GM21717 (cell line): ENCODE measurements around the gene GRSF1.
"Not testable (repeated sequence)": the region's sequence is repeated elsewhere in the genome, so short reads cannot be mapped to it uniquely, and the experiment has no call there.

Experiments
- ATAC-seq: cut with Tn5 transposase; IDR thresholded peaks from one replicate; pipeline ENCODE4 v1.9.1; 2021; ENCODE audit warnings: mild to moderate bottlenecking, moderate library complexity; ENCODE audit not compliant: unreplicated experiment

The GRSF1 gene

DNA sequence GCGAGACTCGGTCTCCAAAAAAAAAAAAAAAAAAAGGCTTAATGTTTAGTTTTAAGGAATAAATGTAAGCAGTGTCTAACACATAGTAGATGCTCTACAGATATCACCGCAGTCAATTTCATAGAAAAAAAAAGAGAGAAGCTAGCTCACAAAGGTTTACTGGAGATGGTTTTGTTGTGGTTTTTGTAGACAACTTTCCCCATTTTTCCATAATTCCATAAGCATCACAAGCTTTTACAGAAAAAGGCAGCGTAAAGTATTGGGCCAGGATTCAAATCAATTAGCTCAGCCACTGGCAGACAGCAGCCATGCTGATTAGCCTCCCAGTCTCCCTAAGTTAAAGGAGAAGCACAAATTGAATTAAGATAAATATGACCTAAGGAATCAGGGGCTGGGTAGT is 1.5 kb downstream of the GRSF1 start:
- no peak for ATAC-seq

DNA sequence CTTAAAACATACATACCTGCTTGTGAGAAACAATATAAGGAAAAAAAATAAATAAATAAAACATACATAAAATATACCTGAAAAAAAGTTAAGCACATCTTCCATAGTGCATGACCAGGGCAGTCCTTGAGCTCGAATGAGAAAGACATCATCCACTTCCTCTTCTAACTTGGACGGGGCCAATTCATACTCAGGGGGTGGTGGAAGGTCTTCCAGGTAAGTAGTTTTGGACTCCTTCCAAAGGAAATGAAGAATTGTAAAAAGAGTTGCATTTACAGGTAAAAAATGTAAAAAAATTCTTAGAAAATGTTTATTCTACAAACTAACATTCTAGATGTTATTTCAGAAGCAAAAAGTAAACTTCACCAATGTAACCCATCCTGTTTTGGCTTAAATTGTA is 3.6 kb downstream of the GRSF1 start:
- ATAC-seq, result no peak

DNA sequence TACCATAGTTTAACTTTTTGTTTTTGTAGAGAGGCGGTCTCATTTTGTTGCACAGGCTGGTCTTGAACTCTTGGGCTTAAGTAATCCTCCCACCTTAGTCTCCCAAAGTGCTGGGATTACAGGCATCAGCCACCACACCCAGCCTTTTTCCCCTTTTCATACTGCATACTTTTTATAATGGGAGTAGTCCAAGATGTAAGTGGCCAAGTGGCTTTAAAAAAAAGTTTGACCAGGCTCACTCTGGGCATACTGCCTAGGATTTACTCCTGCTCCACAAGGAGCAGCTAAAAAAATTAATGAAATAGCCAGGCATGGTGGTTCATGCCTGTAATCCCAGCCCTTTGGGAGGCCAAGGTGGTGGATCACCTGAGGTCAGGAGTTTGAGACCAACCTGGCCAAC is 6.0 kb downstream of the GRSF1 start:
- no peak for ATAC-seq

GRCh38 chr4:70831293-70831692 is 8.4 kb downstream of the GRSF1 start:
- no peak for ATAC-seq

- no peak for ATAC-seq
Measured at GRCh38 chr4:70830054-70830453, 9.6 kb downstream of the GRSF1 start.

GRCh38 chr4:70829492-70829891 is 10.2 kb downstream of the GRSF1 start:
- no peak for ATAC-seq

- no peak for ATAC-seq
Measured at GRCh38 chr4:70829015-70829414, 10.7 kb downstream of the GRSF1 start.

- no peak for ATAC-seq
Measured at GRCh38 chr4:70818921-70819320, 20.8 kb downstream of the GRSF1 start.

GRCh38 chr4:70818173-70818855 is 21.4 kb downstream of the GRSF1 start:
- ATAC-seq, result peak; percentile 60

DNA sequence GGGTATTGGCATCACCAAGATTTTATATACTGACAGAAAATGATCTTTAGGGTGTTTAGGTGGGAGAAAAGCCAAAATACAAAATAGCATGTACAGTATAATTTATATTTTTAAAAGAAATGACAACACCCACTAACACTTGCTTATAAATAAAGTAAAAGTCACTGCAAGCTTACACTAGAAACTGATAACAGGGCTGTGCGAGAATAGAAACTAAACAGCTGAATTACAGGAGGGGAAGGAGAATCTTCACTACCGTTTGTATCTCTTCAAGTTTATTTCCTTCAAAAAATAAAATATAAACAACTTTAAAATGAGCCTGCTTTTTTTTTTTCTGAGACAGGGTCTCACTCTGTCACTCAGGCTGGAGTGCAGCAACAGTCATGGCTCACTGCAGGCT is 22.8 kb downstream of the GRSF1 start:
- ATAC-seq, result no peak

- ATAC-seq, result no peak
Measured at GRCh38 chr4:70815370-70815769, 24.3 kb downstream of the GRSF1 start.

DNA sequence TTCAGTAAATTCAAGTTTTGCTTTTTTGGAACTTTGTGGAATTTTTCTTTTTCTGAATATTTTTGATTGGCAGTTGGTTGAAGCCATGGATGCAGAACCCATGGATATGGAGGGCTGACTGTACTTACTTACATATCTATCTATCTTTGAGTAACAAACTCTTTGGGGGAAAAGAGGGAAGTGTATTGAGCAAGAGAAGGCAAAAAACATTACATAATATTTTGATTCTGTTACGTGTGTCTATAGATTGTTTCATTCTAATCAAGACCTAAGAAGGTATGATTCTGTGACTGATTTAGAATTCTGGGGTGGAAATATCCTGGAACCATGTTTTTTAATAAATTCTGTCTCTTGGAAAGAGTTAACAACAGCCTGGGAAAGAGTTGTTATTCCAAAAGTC is 31.5 kb downstream of the GRSF1 start:
- ATAC-seq, result no peak

DNA sequence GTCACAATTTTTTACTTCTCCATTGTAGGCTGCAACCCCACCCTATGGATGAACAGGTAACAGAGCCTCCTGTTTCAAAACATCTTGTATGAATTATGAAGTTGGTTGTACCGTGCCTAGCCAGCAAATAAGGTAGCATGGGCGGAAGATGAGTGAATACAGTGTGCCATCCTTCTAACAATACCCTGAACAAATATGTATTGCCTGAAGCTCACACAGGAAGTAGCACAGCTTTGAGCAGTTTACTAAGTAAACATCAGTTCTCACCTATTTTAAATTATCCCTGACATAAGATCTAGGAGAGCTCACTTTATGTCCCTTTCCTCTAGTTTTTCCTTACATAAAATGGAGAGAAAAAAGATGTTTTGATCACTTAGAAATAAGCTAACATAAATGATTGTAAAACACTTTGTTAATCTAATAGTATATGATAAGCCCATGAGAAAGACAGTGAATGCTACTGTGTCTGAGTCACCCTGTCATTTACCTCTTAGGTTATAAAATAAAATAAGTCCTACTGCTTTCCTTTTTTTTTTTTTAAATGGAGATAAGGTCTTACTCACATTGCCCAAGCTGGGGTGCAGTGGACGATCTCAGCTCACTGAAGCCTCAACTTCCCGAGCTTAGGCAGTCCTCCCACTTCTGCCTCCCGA is 36.6 kb downstream of the GRSF1 start:
- ATAC-seq, result no peak

DNA sequence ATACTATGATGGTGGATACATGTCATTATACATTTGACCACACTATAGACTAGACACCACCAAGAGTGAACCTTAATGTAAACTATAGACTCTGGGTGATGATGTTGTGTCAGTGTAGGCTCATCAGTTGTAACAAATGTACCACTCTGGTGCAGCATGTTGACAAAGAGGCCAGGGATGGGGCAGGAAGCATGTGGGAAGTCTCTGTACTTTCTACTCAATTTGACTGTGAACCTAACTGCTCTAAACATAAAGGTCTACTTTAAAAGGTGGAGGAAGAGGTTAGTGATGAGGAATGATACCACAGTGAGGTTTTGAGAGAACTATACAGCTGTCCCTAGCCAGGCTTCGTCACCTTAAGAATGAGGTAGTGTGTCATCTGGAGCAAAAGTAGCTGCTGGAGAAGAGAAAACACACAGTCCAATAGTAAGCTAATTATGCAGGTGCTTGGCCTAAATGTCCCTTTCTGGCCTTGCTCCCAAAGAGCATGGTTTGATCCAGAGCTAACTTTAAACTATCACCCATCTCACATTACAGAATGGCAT is 38.4 kb downstream of the GRSF1 start:
- peak; percentile 83 for ATAC-seq

DNA sequence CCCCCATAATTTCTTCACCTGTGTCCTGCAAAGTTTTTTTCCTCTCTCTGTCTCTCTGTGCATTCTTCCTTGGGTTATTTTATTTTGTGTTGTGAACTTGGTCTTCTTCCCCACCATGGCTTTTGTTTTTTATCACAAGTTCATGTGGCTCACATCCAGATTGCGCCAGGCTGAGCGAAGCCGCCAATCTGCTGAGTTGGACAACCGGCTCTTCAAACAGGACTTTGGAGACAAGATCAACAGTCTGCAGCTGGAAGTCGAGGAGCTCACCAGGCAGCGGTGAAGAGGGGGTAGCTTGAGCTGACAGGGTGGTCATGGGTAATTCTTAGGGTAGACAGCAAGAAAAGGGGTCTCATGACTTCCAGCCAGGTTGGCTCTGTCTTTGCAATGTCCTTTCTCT is 46.1 kb downstream of the GRSF1 start:
- no peak for ATAC-seq

- ATAC-seq, result no peak
Measured at GRCh38 chr4:70788733-70789132, 51.0 kb downstream of the GRSF1 start.

DNA sequence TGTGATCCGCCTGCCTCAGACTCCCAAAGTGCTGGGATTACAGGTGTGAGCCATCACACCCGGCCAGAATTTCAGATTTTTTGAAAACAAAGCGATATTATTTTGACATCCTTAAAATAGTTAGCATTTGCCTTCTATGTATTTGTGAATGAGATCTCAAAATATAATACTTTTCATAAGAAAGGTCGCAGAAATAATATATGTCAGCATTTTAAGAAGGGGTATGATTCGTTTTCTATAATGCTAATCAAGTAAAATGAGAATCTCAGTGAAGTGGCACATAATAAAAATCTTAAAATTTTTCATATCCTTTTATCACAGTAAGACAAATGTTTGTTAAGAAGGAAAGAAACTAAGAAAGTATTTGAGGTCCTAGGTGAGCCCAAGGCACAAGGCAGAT is 52.2 kb downstream of the GRSF1 start:
- ATAC-seq, result no peak

DNA sequence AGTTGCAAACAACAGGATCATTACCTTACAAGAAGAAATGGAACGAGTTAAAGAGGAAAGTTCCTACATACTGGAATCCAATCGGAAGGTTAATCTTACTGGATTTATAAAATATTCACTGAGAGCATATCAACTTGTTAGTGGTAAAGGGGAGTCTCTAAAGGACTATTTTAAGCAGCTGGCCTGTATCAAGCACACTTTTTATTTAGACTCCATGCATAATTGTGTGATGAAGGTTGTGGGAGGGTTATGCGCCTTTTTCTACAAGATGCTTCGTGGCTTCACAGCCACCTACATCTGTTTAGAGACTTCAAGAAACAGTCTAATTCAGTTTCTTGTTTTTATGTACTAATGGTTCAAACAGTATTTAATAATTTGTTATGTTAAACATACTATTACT is 56.6 kb downstream of the GRSF1 start:
- ATAC-seq, result no peak

DNA sequence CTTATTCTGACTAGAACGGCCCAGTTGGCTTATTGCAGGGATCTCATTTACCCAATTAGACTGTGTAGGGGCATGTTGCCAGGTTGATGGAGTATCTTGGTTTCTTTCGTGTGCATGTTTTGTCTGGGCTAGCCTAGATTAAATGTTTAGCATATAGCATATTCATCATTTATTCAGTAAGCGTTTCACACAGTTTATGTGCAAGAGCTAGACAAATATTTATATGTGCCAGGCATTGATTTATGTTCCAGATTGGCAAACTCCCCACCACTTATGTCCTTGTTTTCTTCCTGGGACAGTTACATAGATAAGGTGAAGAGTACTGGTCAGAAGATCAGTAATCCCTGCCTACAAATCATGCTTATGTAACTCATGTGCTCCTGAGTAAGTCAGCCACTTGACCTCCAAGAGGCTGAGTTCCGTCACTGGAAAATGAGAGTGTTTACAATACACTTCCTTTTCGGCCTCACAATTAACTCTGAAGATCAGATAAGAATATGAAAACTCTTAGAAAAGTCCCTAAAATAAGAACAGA is 60.7 kb downstream of the GRSF1 start:
- ATAC-seq, result no peak

- no peak for ATAC-seq
Measured at GRCh38 chr4:70772929-70773555, 66.6 kb downstream of the GRSF1 start.

GRCh38 chr4:70769396-70769795 is 70.3 kb downstream of the GRSF1 start:
- not testable (repeated sequence) for ATAC-seq
